DOHH2 (cell line): Measurements from ENCODE around the gene PIR.

Source experiments
- H3F3A ChIP-seq: fragments of 200-600 bp; sonication (generic), shearing (Covaris generic); 2 replicates; pipeline ENCODE4 v1.6.0; 2016; ENCODE audit warnings: antibody characterized with exemption, mild to moderate bottlenecking; ENCODE audit not compliant: control insufficient read depth, insufficient read depth
- H3K27ac ChIP-seq: fragments of 200-600 bp; sonication (generic); 2 replicates; pipeline ENCODE4 v1.5.1; 2014; ENCODE audit warnings: low read depth, mild to moderate bottlenecking, low read length, moderate library complexity
- H3K27me3 ChIP-seq: fragments of 200-600 bp; sonication (generic); 2 replicates; pipeline ENCODE4 v1.6.1; 2014; ENCODE audit warnings: mild to moderate bottlenecking, low read length, mixed read lengths; ENCODE audit not compliant: control insufficient read depth
- H3K36me3 ChIP-seq: fragments of 200-600 bp; sonication (generic); 2 replicates; pipeline ENCODE4 v1.6.1; 2014; ENCODE audit warnings: mild to moderate bottlenecking, low read length, moderate library complexity, mixed read lengths; ENCODE audit not compliant: control insufficient read depth
- H3K4me1 ChIP-seq: fragments of 200-600 bp; sonication (generic); 2 replicates; pipeline ENCODE4 v1.6.1; 2014; ENCODE audit warnings: mild to moderate bottlenecking, low read length, mixed read lengths; ENCODE audit not compliant: control insufficient read depth
- H3K4me2 ChIP-seq: fragments of 200-600 bp; sonication (generic); 2 replicates; pipeline ENCODE4 v1.6.0; 2014; ENCODE audit warnings: mild to moderate bottlenecking, low read length, moderate library complexity
- H3K4me3 ChIP-seq: fragments of 200-600 bp; sonication (generic); 2 replicates; pipeline ENCODE4 v1.5.1; 2014; ENCODE audit warnings: mild to moderate bottlenecking, low read length, mixed read lengths
- H3K79me2 ChIP-seq: fragments of 200-600 bp; sonication (generic); 2 replicates; pipeline ENCODE4 v1.6.1; 2014; ENCODE audit warnings: mild to moderate bottlenecking, low read length, mixed read lengths; ENCODE audit not compliant: control insufficient read depth
- H3K9me2 ChIP-seq: fragments of 200-600 bp; sonication (generic); replicated peaks from 2 replicates; pipeline ENCODE4 v1.6.1; 2014; ENCODE audit warnings: mild to moderate bottlenecking, low read length, mixed read lengths; ENCODE audit not compliant: control insufficient read depth
- H3K9me3 ChIP-seq: fragments of 200-600 bp; sonication (generic); 2 replicates; pipeline ENCODE4 v1.6.1; 2014; ENCODE audit warnings: antibody characterized with exemption, low read length, mixed read lengths; ENCODE audit not compliant: control insufficient read depth, insufficient read depth
- H4K20me1 ChIP-seq: fragments of 200-600 bp; sonication (generic); 2 replicates; pipeline ENCODE4 v1.6.0; 2014; ENCODE audit warnings: low read depth, mild to moderate bottlenecking, antibody characterized with exemption, low read length, moderate library complexity; ENCODE audit not compliant: control insufficient read depth, insufficient read depth
- EZH2phosphoT487 ChIP-seq: fragments of 200-600 bp; sonication (generic); IDR thresholded peaks from 2 replicates; pipeline ENCODE4 v1.6.1; 2017; ENCODE audit warnings: borderline replicate concordance, mild to moderate bottlenecking, antibody characterized with exemption, low read length, moderate library complexity, mixed read lengths
- TF ChIP-seq, protein P1 (sequence below): fragments of 200-600 bp; sonication (generic); IDR thresholded peaks from one replicate; pipeline ENCODE4 v1.5.1; 2014; ENCODE audit warnings: antibody characterized with exemption, mild to moderate bottlenecking, low read depth, low read length; ENCODE audit not compliant: poor library complexity, severe bottlenecking

The PIR gene

DNA sequence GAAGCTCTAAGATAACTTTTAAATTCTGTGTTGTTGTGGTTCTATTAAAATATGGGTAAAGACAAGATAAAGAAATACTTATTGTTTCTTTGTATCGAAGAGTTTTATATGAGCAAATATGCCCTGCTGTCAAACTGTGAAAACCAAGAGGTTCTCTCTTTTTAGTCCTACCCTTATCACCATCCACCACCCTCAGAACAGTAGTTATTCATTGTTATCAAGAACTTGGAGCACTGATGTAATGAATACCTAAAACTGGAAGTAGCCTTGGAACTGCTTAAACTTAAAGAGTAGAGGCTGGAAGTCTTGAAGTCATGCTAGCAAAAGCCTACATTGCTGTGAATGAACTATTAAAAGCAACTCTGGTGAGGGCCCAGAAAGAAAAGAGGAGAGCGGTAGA lies 9.2 kb downstream of the PIR start:
- Histone ChIP-seq H3K36me3 (no peaks in the 10 kb centered on the region), H4K20me1 (no peaks in the 10 kb centered on the region), H3K27ac (no peak overlapping the region), H3K9me3 (no peaks in the 10 kb centered on the region), H3K4me3 (no peak overlapping the region), H3K9me2 (no peaks in the 10 kb centered on the region), H3K4me1 (no peaks in the 10 kb centered on the region), H3F3A (no peaks in the 10 kb centered on the region), H3K4me2 (no peak overlapping the region), H3K79me2 (no peaks in the 10 kb centered on the region), H3K27me3 (no peaks in the 10 kb centered on the region)
- TF ChIP-seq EZH2phosphoT487, result no peak
- TF ChIP-seq, protein P1, sequence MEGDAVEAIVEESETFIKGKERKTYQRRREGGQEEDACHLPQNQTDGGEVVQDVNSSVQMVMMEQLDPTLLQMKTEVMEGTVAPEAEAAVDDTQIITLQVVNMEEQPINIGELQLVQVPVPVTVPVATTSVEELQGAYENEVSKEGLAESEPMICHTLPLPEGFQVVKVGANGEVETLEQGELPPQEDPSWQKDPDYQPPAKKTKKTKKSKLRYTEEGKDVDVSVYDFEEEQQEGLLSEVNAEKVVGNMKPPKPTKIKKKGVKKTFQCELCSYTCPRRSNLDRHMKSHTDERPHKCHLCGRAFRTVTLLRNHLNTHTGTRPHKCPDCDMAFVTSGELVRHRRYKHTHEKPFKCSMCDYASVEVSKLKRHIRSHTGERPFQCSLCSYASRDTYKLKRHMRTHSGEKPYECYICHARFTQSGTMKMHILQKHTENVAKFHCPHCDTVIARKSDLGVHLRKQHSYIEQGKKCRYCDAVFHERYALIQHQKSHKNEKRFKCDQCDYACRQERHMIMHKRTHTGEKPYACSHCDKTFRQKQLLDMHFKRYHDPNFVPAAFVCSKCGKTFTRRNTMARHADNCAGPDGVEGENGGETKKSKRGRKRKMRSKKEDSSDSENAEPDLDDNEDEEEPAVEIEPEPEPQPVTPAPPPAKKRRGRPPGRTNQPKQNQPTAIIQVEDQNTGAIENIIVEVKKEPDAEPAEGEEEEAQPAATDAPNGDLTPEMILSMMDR, result no peak

DNA sequence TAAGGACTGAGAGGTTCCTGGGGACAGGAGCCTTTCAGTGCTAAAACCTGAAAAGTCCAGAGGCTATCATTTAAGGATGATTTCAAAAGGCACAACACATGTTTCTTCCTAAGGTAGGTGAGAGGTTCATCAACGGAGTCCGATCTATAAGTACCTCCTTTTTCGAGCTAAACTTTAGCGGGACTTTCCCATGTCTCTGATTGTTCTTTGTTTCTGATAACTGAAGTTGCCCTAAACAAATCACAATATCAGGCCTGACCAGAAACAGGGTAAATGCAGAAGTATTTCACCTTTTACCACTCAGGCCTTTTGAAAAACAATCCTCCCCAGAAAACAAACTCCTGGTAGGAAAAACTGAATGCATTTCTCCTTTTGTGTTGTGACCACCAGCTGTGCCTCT lies 17.6 kb downstream of the PIR start:
- Histone ChIP-seq H3K27me3 (no peaks in the 10 kb centered on the region), H4K20me1 (no peaks in the 10 kb centered on the region), H3K4me1 (no peaks in the 10 kb centered on the region), H3F3A (no peaks in the 10 kb centered on the region), H3K4me3 (no peak overlapping the region), H3K36me3 (no peaks in the 10 kb centered on the region), H3K9me3 (no peaks in the 10 kb centered on the region), H3K79me2 (no peaks in the 10 kb centered on the region), H3K4me2 (no peak overlapping the region), H3K27ac (no peak overlapping the region), H3K9me2 (no peaks in the 10 kb centered on the region)
- no peak for TF ChIP-seq EZH2phosphoT487

DNA sequence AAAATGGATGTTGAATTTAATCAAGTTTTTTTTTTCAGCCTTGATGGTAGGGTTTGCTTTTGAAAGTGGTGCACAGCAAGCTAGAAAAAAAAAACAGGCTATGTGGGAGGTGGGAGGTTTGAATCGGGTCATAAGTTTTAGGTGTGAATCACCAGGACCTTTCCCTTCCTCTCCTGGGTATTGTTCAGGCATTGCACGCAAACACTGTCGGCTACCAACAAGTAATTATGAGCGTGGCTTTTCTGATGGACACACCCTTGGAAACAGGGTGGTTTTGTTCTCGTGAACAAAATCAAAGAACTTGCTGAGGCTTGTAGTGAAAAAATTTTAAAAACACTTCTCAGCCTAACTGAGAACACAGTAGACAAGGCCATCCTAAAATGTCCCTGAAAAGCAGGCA lies 18.1 kb downstream of the PIR start:
- Histone ChIP-seq H3K9me3 (no peaks in the 10 kb centered on the region), H3K9me2 (no peaks in the 10 kb centered on the region), H3F3A (no peaks in the 10 kb centered on the region), H3K27me3 (no peaks in the 10 kb centered on the region), H3K79me2 (no peaks in the 10 kb centered on the region), H3K36me3 (no peaks in the 10 kb centered on the region), H3K4me1 (no peaks in the 10 kb centered on the region), H3K4me2 (no peak overlapping the region), H4K20me1 (no peaks in the 10 kb centered on the region), H3K27ac (no peak overlapping the region), H3K4me3 (no peak overlapping the region)
- TF ChIP-seq, protein P1, result no peak
- TF ChIP-seq EZH2phosphoT487, result no peak

DNA sequence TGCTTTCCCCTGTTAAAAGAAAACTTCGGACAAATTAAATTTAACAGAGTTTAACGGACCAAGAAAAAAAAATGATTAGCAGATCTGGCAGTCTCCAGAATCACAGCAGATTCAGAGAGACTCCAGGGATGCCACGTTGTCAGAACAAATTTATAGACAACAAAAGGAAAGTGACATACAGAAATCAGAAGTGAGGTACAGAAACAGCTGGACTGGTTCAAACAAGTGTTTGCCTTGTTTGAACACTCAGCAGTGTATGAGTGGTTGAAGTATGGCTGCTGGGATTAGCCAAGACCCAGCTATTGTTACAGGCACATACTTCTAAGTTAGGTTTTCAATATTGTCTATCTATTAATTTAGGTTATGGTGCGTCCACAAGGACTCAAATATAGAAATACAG lies 19.1 kb downstream of the PIR start:
- H3K27me3 ChIP-seq, result no peaks in the 10 kb centered on the region
- no peak overlapping the region for H3K4me2 ChIP-seq

More for the DNA sequence above, 19.1 kb downstream of the PIR start:
- Histone ChIP-seq H3F3A (no peaks in the 10 kb centered on the region), H3K79me2 (no peaks in the 10 kb centered on the region), H3K4me3 (no peak overlapping the region), H3K9me3 (no peaks in the 10 kb centered on the region), H4K20me1 (no peaks in the 10 kb centered on the region), H3K27ac (no peak overlapping the region), H3K9me2 (no peaks in the 10 kb centered on the region), H3K36me3 (no peaks in the 10 kb centered on the region), H3K4me1 (no peaks in the 10 kb centered on the region)
- TF ChIP-seq, protein P1, result no peak
- TF ChIP-seq EZH2phosphoT487, result no peak
